HepG2 (cell line): Measurements from ENCODE around the gene SLC1A4. TPM values are rescaled to one million over a fixed set of nuclear protein-coding genes. Genes with fewer than 3 reads are reported as not detected.
A peak's percentile ranks its signal among the peaks of the same experiment; 100 is the strongest.

Source experiments
- FOSL2 ChIP-seq: sonication (generic); formaldehyde crosslinking; IDR thresholded peaks from 2 replicates; pipeline ENCODE4 v1.4.0; 2020; ENCODE audit warnings: missing genetic modification reagents
- GATAD2A ChIP-seq: IDR thresholded peaks from 2 replicates; pipeline ENCODE4 v1.6.1; 2016
- HOXA9 ChIP-seq: sonication (generic); formaldehyde crosslinking; IDR thresholded peaks from 2 replicates; pipeline ENCODE4 v1.8.1; 2022; ENCODE audit warnings: missing genetic modification reagents, mild to moderate bottlenecking, moderate library complexity, borderline replicate concordance
- KLF13 ChIP-seq: sonication (generic); formaldehyde crosslinking; IDR thresholded peaks from 2 replicates; pipeline ENCODE4 v1.4.0; 2020; ENCODE audit warnings: mild to moderate bottlenecking, missing genetic modification reagents
- KLF15 ChIP-seq: sonication (generic); formaldehyde crosslinking; IDR thresholded peaks from 2 replicates; pipeline ENCODE4 v1.8.1; 2023; ENCODE audit warnings: borderline replicate concordance, mild to moderate bottlenecking, inconsistent platforms, missing genetic modification reagents, mixed read lengths
- KLF9 ChIP-seq: IDR thresholded peaks from 2 replicates; pipeline ENCODE4 v1.6.1; 2016; ENCODE audit warnings: low read depth
- MIER2 ChIP-seq: IDR thresholded peaks from 2 replicates; pipeline ENCODE4 v1.6.1; 2016; ENCODE audit warnings: missing biosample characterization, missing genetic modification reagents
- NCOR1 ChIP-seq: fragments of 200-600 bp; sonication (generic); IDR thresholded peaks from 2 replicates; pipeline ENCODE4 v1.7.0; 2017; ENCODE audit warnings: antibody characterized with exemption, low read length, borderline replicate concordance
- NFYB ChIP-seq: sonication (generic); formaldehyde crosslinking; IDR thresholded peaks from 2 replicates; pipeline ENCODE4 v1.4.0; 2020; ENCODE audit warnings: missing genetic modification reagents
- ONECUT2 ChIP-seq: sonication (generic); formaldehyde crosslinking; IDR thresholded peaks from 2 replicates; pipeline ENCODE4 v1.4.0; 2020; ENCODE audit warnings: missing genetic modification reagents
- PPARG ChIP-seq: conservative IDR thresholded peaks from 2 replicates; pipeline ENCODE4 v1.6.1; 2016; ENCODE audit warnings: missing biosample characterization, missing genetic modification reagents
- SKI ChIP-seq: fragments of 450-650 bp; IDR thresholded peaks from one replicate; pipeline ENCODE4 v1.6.1; 2018; ENCODE audit warnings: mild to moderate bottlenecking; ENCODE audit not compliant: partially characterized antibody
- TEAD3 ChIP-seq: optimal IDR thresholded peaks from 2 replicates; pipeline ENCODE3; 2016; ENCODE audit warnings: borderline replicate concordance
- TSC22D2 ChIP-seq: sonication (generic); formaldehyde crosslinking; IDR thresholded peaks from 2 replicates; pipeline ENCODE4 v1.5.1; 2020; ENCODE audit warnings: missing genetic modification reagents, mild to moderate bottlenecking, borderline replicate concordance
- ZFP36L2 ChIP-seq: sonication (generic); formaldehyde crosslinking; IDR thresholded peaks from 2 replicates; pipeline ENCODE4 v1.4.0; 2020; ENCODE audit warnings: missing genetic modification reagents
- ZNF382 ChIP-seq: sonication (generic); formaldehyde crosslinking; IDR thresholded peaks from 2 replicates; pipeline ENCODE4 v1.5.0; 2020; ENCODE audit warnings: missing genetic modification reagents, mild to moderate bottlenecking, borderline replicate concordance
- ZNF747 ChIP-seq: sonication (generic); formaldehyde crosslinking; IDR thresholded peaks from 2 replicates; pipeline ENCODE4 v1.8.1; 2023; ENCODE audit warnings: missing genetic modification reagents, mild to moderate bottlenecking, borderline replicate concordance
- ZNF879 ChIP-seq: sonication (generic); formaldehyde crosslinking; IDR thresholded peaks from 2 replicates; pipeline ENCODE4 v1.8.1; 2023; ENCODE audit warnings: missing genetic modification reagents
- ZSCAN9 ChIP-seq: IDR thresholded peaks from 2 replicates; pipeline ENCODE4 v1.6.1; 2016; ENCODE audit warnings: borderline replicate concordance
- polyA plus RNA-seq, 8 experiments: library from polyadenylated mRNA; depleted of rRNA in 3 of 8; stranded (reverse) in 7 of 8; unstranded in 1 of 8; fragments of >200 nt; fragmentation: Illumina TruSeq in 4 of 8; extraction: Trizol in 4 of 8; gene quantifications; 2 replicates each; pipeline versions ENCODE4 v1.2.1 to v1.2.3, GENCODE V29; 2011 to 2016; ENCODE audit warnings: low read depth in 4 of 8, missing spikeins in 1 of 8, mixed read lengths in 1 of 8; ENCODE audit not compliant: insufficient read depth in 1 of 8
- total RNA-seq, 5 experiments: library from RNA; depleted of rRNA; stranded (reverse); fragments of >200 nt; fragmentation: Illumina TruSeq; extraction: Trizol; gene quantifications; 2 replicates each; pipeline ENCODE4 v1.2.3, GENCODE V29; 2016; ENCODE audit warnings: low read depth in 1 of 5
- TF ChIP-seq, protein P1 (sequence below): sonication (generic); formaldehyde crosslinking; IDR thresholded peaks from 2 replicates; pipeline ENCODE4 v1.5.0; 2020; ENCODE audit warnings: mild to moderate bottlenecking, missing genetic modification reagents, borderline replicate concordance
- TF ChIP-seq, protein P2 (sequence below): sonication (generic); formaldehyde crosslinking; IDR thresholded peaks from 2 replicates; pipeline ENCODE4 v1.4.0; 2020; ENCODE audit warnings: mild to moderate bottlenecking, missing genetic modification reagents
- TF ChIP-seq, protein P3 (sequence below): sonication (generic); formaldehyde crosslinking; conservative IDR thresholded peaks from 2 replicates; pipeline ENCODE4 v1.4.0; 2020; ENCODE audit warnings: mild to moderate bottlenecking, missing genetic modification reagents, moderate library complexity

SLC1A4 gene
- total and polyA plus RNA-seq, 2 of the 13 experiments (the other 11 are each of a cell fraction or from before 2014, with no cell fraction given): 21.0 to 39.6 TPM

DNA sequence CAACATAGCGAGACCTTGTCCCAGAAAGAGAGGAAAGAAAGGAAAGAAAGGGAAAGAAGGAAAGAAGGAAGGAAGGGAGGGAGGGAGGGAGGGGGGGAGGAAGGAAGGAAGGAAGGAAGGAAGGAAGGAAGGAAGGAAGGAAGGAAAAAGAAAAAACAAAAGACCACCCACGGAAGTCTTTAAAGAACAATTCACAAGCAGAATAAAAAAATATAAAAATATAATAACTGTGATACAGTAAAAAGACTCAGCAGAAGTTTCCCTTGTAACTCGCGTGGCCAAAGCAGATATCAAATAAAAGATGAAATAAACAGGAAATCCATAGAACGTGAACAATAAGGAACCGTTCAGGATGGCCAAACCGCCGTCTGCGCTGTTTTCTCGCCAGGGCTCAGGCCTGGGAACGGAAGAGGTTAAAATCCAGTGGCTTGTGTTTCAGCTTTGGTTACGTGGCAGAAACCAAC lies 1.2 kb upstream of the SLC1A4 start (continued):
- TF ChIP-seq KLF15 (CRISPR knock-in tag): no peak
- no peak for TF ChIP-seq ZNF747 (CRISPR knock-in tag)
- peak; percentile 55; the same call in 1 of the 2 replicates for TF ChIP-seq NFYB (CRISPR knock-in tag)
- no peak for TF ChIP-seq KLF13 (CRISPR knock-in tag)
- TF ChIP-seq ONECUT2 (CRISPR knock-in tag): no peak
- no peak for TF ChIP-seq KLF9 (CRISPR knock-in tag)
- no peak for TF ChIP-seq TSC22D2 (CRISPR knock-in tag)
- no peak for TF ChIP-seq ZNF382
- 0 out of 2 replicates have a peak, but pooled peaks have one; percentile 27 for TF ChIP-seq PPARG (CRISPR knock-in tag)
- no peak for TF ChIP-seq ZFP36L2 (CRISPR knock-in tag)
- peak; percentile 28; the same call in 1 of the 2 replicates for TF ChIP-seq FOSL2
- TF ChIP-seq ZSCAN9 (CRISPR knock-in tag): 0 out of 2 replicates have a peak, but pooled peaks have one; percentile 53
- TF ChIP-seq, protein P1, sequence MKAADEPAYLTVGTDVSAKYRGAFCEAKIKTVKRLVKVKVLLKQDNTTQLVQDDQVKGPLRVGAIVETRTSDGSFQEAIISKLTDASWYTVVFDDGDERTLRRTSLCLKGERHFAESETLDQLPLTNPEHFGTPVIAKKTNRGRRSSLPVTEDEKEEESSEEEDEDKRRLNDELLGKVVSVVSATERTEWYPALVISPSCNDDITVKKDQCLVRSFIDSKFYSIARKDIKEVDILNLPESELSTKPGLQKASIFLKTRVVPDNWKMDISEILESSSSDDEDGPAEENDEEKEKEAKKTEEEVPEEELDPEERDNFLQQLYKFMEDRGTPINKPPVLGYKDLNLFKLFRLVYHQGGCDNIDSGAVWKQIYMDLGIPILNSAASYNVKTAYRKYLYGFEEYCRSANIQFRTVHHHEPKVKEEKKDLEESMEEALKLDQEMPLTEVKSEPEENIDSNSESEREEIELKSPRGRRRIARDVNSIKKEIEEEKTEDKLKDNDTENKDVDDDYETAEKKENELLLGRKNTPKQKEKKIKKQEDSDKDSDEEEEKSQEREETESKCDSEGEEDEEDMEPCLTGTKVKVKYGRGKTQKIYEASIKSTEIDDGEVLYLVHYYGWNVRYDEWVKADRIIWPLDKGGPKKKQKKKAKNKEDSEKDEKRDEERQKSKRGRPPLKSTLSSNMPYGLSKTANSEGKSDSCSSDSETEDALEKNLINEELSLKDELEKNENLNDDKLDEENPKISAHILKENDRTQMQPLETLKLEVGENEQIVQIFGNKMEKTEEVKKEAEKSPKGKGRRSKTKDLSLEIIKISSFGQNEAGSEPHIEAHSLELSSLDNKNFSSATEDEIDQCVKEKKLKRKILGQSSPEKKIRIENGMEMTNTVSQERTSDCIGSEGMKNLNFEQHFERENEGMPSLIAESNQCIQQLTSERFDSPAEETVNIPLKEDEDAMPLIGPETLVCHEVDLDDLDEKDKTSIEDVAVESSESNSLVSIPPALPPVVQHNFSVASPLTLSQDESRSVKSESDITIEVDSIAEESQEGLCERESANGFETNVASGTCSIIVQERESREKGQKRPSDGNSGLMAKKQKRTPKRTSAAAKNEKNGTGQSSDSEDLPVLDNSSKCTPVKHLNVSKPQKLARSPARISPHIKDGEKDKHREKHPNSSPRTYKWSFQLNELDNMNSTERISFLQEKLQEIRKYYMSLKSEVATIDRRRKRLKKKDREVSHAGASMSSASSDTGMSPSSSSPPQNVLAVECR: no peak
- TF ChIP-seq SKI: no peak
- no peak for TF ChIP-seq NCOR1
- TF ChIP-seq TEAD3: peak; percentile 9
- no peak for TF ChIP-seq HOXA9 (CRISPR knock-in tag)
- TF ChIP-seq GATAD2A (CRISPR knock-in tag): peak; percentile 52
- TF ChIP-seq, protein P2, sequence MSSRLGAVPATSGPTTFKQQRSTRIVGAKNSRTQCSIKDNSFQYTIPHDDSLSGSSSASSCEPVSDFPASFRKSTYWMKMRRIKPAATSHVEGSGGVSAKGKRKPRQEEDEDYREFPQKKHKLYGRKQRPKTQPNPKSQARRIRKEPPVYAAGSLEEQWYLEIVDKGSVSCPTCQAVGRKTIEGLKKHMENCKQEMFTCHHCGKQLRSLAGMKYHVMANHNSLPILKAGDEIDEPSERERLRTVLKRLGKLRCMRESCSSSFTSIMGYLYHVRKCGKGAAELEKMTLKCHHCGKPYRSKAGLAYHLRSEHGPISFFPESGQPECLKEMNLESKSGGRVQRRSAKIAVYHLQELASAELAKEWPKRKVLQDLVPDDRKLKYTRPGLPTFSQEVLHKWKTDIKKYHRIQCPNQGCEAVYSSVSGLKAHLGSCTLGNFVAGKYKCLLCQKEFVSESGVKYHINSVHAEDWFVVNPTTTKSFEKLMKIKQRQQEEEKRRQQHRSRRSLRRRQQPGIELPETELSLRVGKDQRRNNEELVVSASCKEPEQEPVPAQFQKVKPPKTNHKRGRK (CRISPR knock-in tag): peak; percentile 89
- 0 out of 2 replicates have a peak, but pooled peaks have one; percentile 15 for TF ChIP-seq MIER2 (CRISPR knock-in tag)
- TF ChIP-seq, protein P3, sequence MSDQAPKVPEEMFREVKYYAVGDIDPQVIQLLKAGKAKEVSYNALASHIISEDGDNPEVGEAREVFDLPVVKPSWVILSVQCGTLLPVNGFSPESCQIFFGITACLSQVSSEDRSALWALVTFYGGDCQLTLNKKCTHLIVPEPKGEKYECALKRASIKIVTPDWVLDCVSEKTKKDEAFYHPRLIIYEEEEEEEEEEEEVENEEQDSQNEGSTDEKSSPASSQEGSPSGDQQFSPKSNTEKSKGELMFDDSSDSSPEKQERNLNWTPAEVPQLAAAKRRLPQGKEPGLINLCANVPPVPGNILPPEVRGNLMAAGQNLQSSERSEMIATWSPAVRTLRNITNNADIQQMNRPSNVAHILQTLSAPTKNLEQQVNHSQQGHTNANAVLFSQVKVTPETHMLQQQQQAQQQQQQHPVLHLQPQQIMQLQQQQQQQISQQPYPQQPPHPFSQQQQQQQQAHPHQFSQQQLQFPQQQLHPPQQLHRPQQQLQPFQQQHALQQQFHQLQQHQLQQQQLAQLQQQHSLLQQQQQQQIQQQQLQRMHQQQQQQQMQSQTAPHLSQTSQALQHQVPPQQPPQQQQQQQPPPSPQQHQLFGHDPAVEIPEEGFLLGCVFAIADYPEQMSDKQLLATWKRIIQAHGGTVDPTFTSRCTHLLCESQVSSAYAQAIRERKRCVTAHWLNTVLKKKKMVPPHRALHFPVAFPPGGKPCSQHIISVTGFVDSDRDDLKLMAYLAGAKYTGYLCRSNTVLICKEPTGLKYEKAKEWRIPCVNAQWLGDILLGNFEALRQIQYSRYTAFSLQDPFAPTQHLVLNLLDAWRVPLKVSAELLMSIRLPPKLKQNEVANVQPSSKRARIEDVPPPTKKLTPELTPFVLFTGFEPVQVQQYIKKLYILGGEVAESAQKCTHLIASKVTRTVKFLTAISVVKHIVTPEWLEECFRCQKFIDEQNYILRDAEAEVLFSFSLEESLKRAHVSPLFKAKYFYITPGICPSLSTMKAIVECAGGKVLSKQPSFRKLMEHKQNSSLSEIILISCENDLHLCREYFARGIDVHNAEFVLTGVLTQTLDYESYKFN (CRISPR knock-in tag): no peak
- TF ChIP-seq ZNF879 (CRISPR knock-in tag): no peak
